Keratinocyte (primary cell): Measurements from ENCODE around the gene ZNF423. TPM values are rescaled to one million over a fixed set of nuclear protein-coding genes. Genes with fewer than 3 reads are reported as not detected.

Source experiments
- DNase-seq: peaks from one replicate; pipeline ENCODE4 v3.0.0-alpha.2; 2011; ENCODE audit warnings: low read depth, missing footprints, low spot score
- FAIRE-seq: peaks from 2 replicates; lab custom pipeline; 2011; peaks lifted over from hg19 to GRCh38; lab: Jason Lieb, UNC
- H2AFZ ChIP-seq: 2 replicates; pipeline ENCODE4 v1.6.0; 2012; ENCODE audit warnings: low read length, control low read depth, inconsistent platforms; ENCODE audit not compliant: control insufficient read depth
- H3K27ac ChIP-seq: 2 replicates; pipeline ENCODE4 v1.5.1; 2011; ENCODE audit warnings: low read length; ENCODE audit not compliant: control insufficient read depth, insufficient read depth
- H3K27me3 ChIP-seq: 3 replicates; pipeline ENCODE4 v1.6.0; 2011; ENCODE audit warnings: low read length; ENCODE audit not compliant: control insufficient read depth, insufficient read depth; ENCODE audit errors: extremely low read depth
- H3K36me3 ChIP-seq, 2 experiments: 2 replicates in 1 of 2; 3 replicates in 1 of 2; pipeline ENCODE4 v1.5.1; 2011; ENCODE audit warnings: low read length in 2 of 2, mild to moderate bottlenecking in 1 of 2; ENCODE audit not compliant: control insufficient read depth in 2 of 2, insufficient read depth in 2 of 2; ENCODE audit errors: extremely low read depth in 1 of 2
- H3K4me1 ChIP-seq: 3 replicates; pipeline ENCODE4 v1.5.1; 2011; ENCODE audit warnings: low read length; ENCODE audit not compliant: control insufficient read depth, insufficient read depth; ENCODE audit errors: extremely low read depth
- H3K4me2 ChIP-seq: 3 replicates; pipeline ENCODE4 v1.6.0; 2011; ENCODE audit warnings: low read depth, low read length; ENCODE audit not compliant: control insufficient read depth, insufficient read depth; ENCODE audit errors: extremely low read depth
- H3K4me3 ChIP-seq, 3 experiments: fragments of 200-600 bp in 1 of 3; sonication (generic) in 1 of 3; 2 replicates in 2 of 3; 3 replicates in 1 of 3; pipeline ENCODE4 v1.5.1; 2011 to 2016; ENCODE audit warnings: low read length in 3 of 3, mild to moderate bottlenecking in 3 of 3, control low read depth in 2 of 3, inconsistent platforms in 1 of 3, low read depth in 1 of 3, mixed read lengths in 1 of 3, mixed run types in 1 of 3, moderate library complexity in 1 of 3; ENCODE audit not compliant: control insufficient read depth in 2 of 3, insufficient read depth in 2 of 3; ENCODE audit errors: extremely low read depth in 1 of 3
- H3K79me2 ChIP-seq: 2 replicates; pipeline ENCODE4 v1.6.0; 2012; ENCODE audit warnings: low read length; ENCODE audit not compliant: control insufficient read depth, insufficient read depth
- H3K9ac ChIP-seq: 3 replicates; pipeline ENCODE4 v1.6.0; 2011; ENCODE audit warnings: low read length; ENCODE audit not compliant: control insufficient read depth, insufficient read depth; ENCODE audit errors: extremely low read depth
- H3K9me1 ChIP-seq: 3 replicates; pipeline ENCODE4 v1.6.0; 2011; ENCODE audit warnings: low read length; ENCODE audit not compliant: control insufficient read depth, insufficient read depth; ENCODE audit errors: extremely low read depth
- H3K9me3 ChIP-seq: 2 replicates; pipeline ENCODE4 v1.5.1; 2012; ENCODE audit warnings: low read depth, low read length; ENCODE audit not compliant: control insufficient read depth
- H4K20me1 ChIP-seq: 3 replicates; pipeline ENCODE4 v1.6.0; 2011; ENCODE audit warnings: low read length; ENCODE audit not compliant: control insufficient read depth, insufficient read depth; ENCODE audit errors: extremely low read depth
- CTCF ChIP-seq, 3 experiments: IDR thresholded peaks in 1 of 3; conservative IDR thresholded peaks in 1 of 3; optimal IDR thresholded peaks in 1 of 3; 2 replicates in 2 of 3; 3 replicates in 1 of 3; pipeline versions ENCODE3 to v1.5.1; 2011; ENCODE audit warnings: low read length in 3 of 3, mild to moderate bottlenecking in 3 of 3, moderate library complexity in 2 of 3, control low read depth in 1 of 3, inconsistent platforms in 1 of 3; ENCODE audit not compliant: insufficient read depth in 2 of 3; ENCODE audit errors: extremely low read depth in 1 of 3
- EZH2 ChIP-seq: IDR thresholded peaks from one replicate; pipeline ENCODE4 v1.6.1; 2012; ENCODE audit warnings: inconsistent platforms, mild to moderate bottlenecking, low read length, moderate library complexity
- dilution Hi-C: fragments of 300-500 bp; cut with MboI; formaldehyde crosslinking; loops from one replicate; pipeline ENCODE4 v1.7.0; 2020; ENCODE audit warnings: low sequenced_read_pairs; ENCODE audit not compliant: extremely low pct_ligation_motif_present
- polyA plus RNA-seq, 5 experiments: library from polyadenylated mRNA; depleted of rRNA in 3 of 5; stranded (reverse) in 3 of 5; stranded (forward) in 1 of 5; unstranded in 1 of 5; fragments of >200 nt; gene quantifications; 1 replicate in 1 of 5; 2 replicates in 3 of 5; 3 replicates in 1 of 5; pipeline versions ENCODE4 v1.2.1 to v1.2.3, GENCODE V29; 2011 to 2012; ENCODE audit warnings: missing spikeins in 2 of 5, low read depth in 1 of 5, low replicate concordance in 1 of 5

Gene ZNF423
- polyA plus RNA-seq, 1 donor (not counting 4 experiments of a cell fraction or from before 2014, with no cell fraction given) = 0.05 TPM

DNA sequence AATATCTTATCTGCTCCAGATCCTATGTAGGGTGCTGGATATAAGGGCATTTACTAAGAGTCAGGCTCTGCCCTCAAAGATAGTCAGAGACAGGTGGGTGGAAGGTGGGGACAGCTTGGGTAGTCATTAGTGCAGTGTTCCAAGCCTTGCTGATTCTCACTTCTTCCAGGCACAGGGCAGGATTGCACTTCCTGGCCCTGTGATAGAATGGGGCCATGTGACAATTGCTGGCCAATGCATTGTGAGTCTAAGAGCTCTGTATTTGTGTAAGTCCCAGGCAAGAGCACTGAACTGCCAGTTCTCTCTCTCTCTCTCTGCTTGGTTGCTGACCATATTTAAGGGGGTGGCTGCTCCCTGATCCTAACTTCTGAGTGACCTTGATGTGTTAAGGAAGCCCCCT lies 370.2 kb downstream of the ZNF423 start:
- Histone ChIP-seq H3K79me2 (no peaks in the 10 kb centered on the region), H3K27ac (no peak overlapping the region), H4K20me1 (no peaks in the 10 kb centered on the region), H3K9me1 (no peaks in the 10 kb centered on the region), H3K4me3 (no peak overlapping the region), H3K9me3 (no peaks in the 10 kb centered on the region), H3K27me3 (peaks cover 6% of the 10 kb centered on the region), H3K9ac (no peak overlapping the region), H2AFZ (no peak overlapping the region), H3K36me3 (no peaks in the 10 kb centered on the region), H3K4me1 (no peaks in the 10 kb centered on the region), H3K4me2 (no peak overlapping the region)
- TF ChIP-seq CTCF (optimal IDR thresholded peaks at IDR 0.05 in 1 of 3, IDR thresholded peaks at IDR 0.05 in 1 of 3, conservative IDR thresholded peaks at IDR 0.05 in 1 of 3; ENCODE audit: extremely low read depth in 1 of 3, insufficient read depth in 2 of 3, low read length in 3 of 3) (no peak), EZH2 (no peak)
- DNase-seq (no peak), FAIRE-seq (no peak)
- dilution Hi-C loops = no loop called here

- H3K9ac ChIP-seq = no peak overlapping the region
- H3K27me3 ChIP-seq = peaks cover under 1% of the 10 kb centered on the region
- DNase-seq (no peak), FAIRE-seq (no peak)
- no peak overlapping the region for H2AFZ ChIP-seq
- TF ChIP-seq EZH2 (no peak), CTCF (optimal IDR thresholded peaks at IDR 0.05 in 1 of 3, IDR thresholded peaks at IDR 0.05 in 1 of 3, conservative IDR thresholded peaks at IDR 0.05 in 1 of 3; ENCODE audit: extremely low read depth in 1 of 3, insufficient read depth in 2 of 3, low read length in 3 of 3) (no peak)
- H3K4me3 ChIP-seq = no peak overlapping the region
- H3K79me2 ChIP-seq = no peaks in the 10 kb centered on the region
- no peak overlapping the region for H3K4me2 ChIP-seq
- no peak overlapping the region for H3K27ac ChIP-seq
- H3K36me3 ChIP-seq = no peaks in the 10 kb centered on the region
- no peaks in the 10 kb centered on the region for H3K9me3 ChIP-seq
- H3K9me1 ChIP-seq = no peaks in the 10 kb centered on the region
- no peaks in the 10 kb centered on the region for H4K20me1 ChIP-seq
- H3K4me1 ChIP-seq = no peaks in the 10 kb centered on the region
- dilution Hi-C loops = no loop called here
Observed at GRCh38 chr16:49484936-49485335, 371.0 kb downstream of the ZNF423 start.
